A549 treated with Mapracorat at 1 μM for 4 hours (cell line): ENCODE data around the gene ZNF22. TPM values are rescaled to one million over a fixed set of nuclear protein-coding genes. Genes with fewer than 3 reads are reported as not detected.

ENCODE experiments used
- total RNA-seq: library from RNA; stranded (reverse); fragments of 200-300 nt; extraction: Qiagen RNA extraction; gene quantifications from 5 replicates; pipeline ENCODE4 v1.2.3, GENCODE V29; 2022

The ZNF22 gene
- total RNA-seq, result 5.3 to 6.6 TPM (median 5.8 TPM) in 5 replicates

DNA sequence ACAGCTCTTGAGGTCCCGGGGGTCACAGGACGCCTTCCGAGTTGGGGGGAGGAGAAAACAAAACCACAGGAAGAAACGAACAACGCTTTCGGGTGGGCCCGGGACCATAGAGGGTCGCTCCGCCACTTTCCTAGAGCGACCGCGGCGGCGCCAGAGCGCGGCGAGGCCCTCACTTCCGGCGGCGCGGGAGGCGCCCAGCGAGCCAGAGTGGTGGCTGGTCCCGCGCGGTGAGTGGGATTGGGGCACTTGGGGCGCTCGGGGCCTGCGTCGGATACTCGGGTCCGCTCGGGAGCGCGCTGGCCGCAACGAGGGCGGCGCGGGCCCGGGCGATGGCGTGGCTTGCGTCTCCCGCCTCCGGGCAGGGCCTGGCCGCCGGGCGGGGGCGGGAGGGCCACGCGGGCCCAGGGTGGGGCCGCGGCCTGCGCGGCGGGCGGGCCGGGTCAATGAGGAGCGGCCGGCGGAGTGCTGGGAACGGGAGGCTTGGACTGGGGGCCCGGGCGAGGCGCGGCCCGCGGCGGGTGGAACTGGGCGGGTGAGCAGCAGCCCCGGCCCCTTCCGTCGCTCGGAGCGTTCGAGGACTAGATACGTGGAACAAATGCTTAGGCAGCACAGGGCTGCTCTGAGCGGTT, at the start of gene ZNF22:
TSS of gene ZNF22 (plus strand) at position 172 of the 629 bp plus-strand sequence. CDS start 2,446 bp downstream, outside the sequence.

DNA sequence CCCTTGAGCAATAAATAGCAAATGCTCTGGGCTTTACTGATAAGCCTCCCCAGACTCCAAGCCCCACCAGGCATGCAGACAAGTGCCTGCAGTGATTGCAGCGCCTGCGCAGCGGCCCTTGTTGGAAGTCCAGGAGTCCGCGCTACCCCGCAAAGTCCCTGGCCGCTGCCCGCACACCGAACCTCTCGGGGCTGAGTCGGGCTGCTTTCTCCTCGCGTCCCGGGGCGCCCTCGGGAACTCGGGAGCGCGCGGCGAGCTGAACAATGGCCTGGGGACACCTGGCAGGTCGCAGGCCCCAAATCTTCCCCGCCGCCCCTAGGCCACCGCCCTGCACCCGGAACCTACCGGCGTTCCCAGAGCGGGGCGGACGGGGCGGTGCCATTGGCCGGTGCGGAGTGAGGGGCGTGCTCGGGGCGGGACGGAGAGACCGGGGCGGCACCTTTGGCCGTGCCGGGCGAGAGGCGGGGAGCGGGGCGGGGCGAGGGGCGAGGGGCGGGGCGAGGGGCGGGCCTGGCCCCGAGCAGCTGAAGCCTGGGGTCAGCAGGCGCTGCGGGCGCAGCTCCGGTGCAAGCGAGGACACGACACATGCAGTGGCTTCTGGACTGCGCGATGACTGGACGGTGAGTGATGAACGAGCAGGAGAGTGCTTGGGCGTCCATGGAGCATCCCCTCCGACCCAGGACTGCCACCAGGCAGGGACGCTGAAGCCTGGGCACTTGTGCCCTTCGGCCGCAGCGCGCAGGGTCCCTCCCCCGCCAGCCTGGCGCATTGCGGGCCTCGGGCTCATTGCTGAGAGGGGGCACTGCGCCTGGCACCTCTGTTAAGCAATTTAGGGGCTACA, 41.3 kb upstream of the ZNF22 start, which contains the start of gene RASSF4:
TSS of gene RASSF4 (plus strand) at position 556 of the 841 bp plus-strand sequence. CDS start 10,401 bp downstream, outside the sequence.

DNA sequence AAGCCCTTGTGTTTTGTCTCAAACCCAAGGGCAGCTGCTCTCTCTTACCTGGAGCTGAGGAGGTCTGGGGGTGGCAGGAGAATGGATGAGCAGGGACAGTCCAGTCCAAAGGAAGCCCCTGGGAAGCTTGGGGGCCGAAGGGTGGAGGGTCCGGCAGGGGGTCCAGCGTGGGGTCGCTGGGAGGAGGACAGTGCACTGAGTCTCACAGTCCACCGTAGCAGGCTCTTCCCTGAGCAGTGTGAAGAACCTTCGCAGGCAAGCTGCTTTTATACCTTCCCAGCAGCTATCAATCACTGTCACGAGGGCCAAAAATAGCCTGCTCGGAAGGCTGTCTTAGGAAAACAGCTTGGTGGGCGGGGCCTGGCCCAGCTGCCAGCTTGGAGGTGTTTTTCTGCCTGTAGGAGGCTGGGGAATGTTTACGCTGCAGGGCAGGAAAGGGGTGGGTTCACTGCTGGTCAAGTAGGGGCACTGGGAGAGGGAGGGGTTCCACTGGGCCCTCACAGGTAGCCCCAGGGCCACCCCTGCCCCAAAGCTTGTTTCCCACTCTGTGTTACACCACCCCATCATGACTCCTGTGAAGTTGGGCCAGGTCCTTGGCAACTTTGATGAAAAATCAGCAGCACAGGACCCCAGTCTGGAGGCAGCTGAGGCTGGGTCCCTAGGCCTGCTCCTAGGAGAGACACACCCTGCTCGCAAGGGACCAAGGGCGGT, 22.0 kb upstream of the ZNF22 start, which contains the start of gene DEPP1:
TSS of gene DEPP1 (minus strand) at position 240 of the 711 bp plus-strand sequence. CDS start 779 bp downstream, outside the sequence.

Other genes with a start within 250 kb of the ZNF22 start
- gene TMEM72, start 89.6 kb upstream of the ZNF22 start, total RNA-seq, result not detected in 5 replicates
- gene RASSF4, start 41.1 kb upstream of the ZNF22 start, total RNA-seq, result 2.9 to 4.1 TPM (median 3.6 TPM) in 5 replicates
- gene DEPP1, start 22.1 kb upstream of the ZNF22 start, total RNA-seq, result 1.6 to 2.5 TPM (median 2.0 TPM) in 5 replicates